HepG2 (cell line): Measurements from ENCODE around the gene MORF4L1.

Experiments used
- ARNT ChIP-seq: fragments of 450-650 bp; IDR thresholded peaks from 2 replicates; pipeline ENCODE4 v1.6.1; 2017
- FOXA1 ChIP-seq, 2 experiments: fragments of 450-650 bp in 1 of 2; sonication (generic) in 1 of 2; formaldehyde crosslinking in 1 of 2; IDR thresholded peaks; 2 replicates each; pipeline versions ENCODE4 v1.4.0 to v1.6.1; 2016 to 2020; ENCODE audit warnings: missing genetic modification reagents in 1 of 2
- HDAC1 ChIP-seq: sonication (generic); formaldehyde crosslinking; IDR thresholded peaks from 2 replicates; pipeline ENCODE4 v1.5.1; 2020; ENCODE audit warnings: mild to moderate bottlenecking, missing genetic modification reagents
- MZF1 ChIP-seq: sonication (generic); formaldehyde crosslinking; IDR thresholded peaks from 2 replicates; pipeline ENCODE4 v1.8.1; 2023; ENCODE audit warnings: mild to moderate bottlenecking, missing genetic modification reagents, borderline replicate concordance
- SYNCRIP ChIP-seq: fragments of 200-400 bp; formaldehyde crosslinking; IDR thresholded peaks from 2 replicates; pipeline ENCODE4 v1.6.1; 2018; ENCODE audit warnings: mild to moderate bottlenecking, low read depth, low read length; ENCODE audit not compliant: insufficient read depth
- TAF1 ChIP-seq: sonication (generic); formaldehyde crosslinking; IDR thresholded peaks from 2 replicates; pipeline ENCODE4 v1.4.0; 2020; ENCODE audit warnings: missing genetic modification reagents
- TAF15 ChIP-seq: fragments of 200-400 bp; formaldehyde crosslinking; IDR thresholded peaks from one replicate; pipeline ENCODE4 v1.6.1; 2018; ENCODE audit warnings: mild to moderate bottlenecking, low read depth, low read length; ENCODE audit not compliant: poor library complexity, severe bottlenecking
- ZKSCAN1 ChIP-seq: fragments of 150-350 bp; IDR thresholded peaks from 2 replicates; pipeline ENCODE4 v1.6.1; 2014; ENCODE audit warnings: low read length
- ZMYM2 ChIP-seq: sonication (generic); formaldehyde crosslinking; IDR thresholded peaks from 2 replicates; pipeline ENCODE4 v1.8.0; 2022; ENCODE audit warnings: mild to moderate bottlenecking, missing genetic modification reagents
- ZSCAN29 ChIP-seq: sonication (generic); formaldehyde crosslinking; conservative IDR thresholded peaks from 2 replicates; pipeline ENCODE4 v1.4.0; 2020; ENCODE audit warnings: mild to moderate bottlenecking, missing genetic modification reagents
- TF ChIP-seq, protein P1 (sequence below): sonication (generic); formaldehyde crosslinking; IDR thresholded peaks from 2 replicates; pipeline ENCODE4 v1.5.0; 2020; ENCODE audit warnings: mild to moderate bottlenecking, missing genetic modification reagents, moderate library complexity

- no peak for TF ChIP-seq FOXA1 (IDR thresholded peaks at IDR 0.05)
- no peak for TF ChIP-seq FOXA1 (CRISPR knock-in tag; IDR thresholded peaks at IDR 0.05)
- TF ChIP-seq TAF15 = no peak
- TF ChIP-seq MZF1 (CRISPR knock-in tag) = no peak
- no peak for TF ChIP-seq ZKSCAN1
- TF ChIP-seq ZSCAN29 (CRISPR knock-in tag) = no peak
- TF ChIP-seq HDAC1 (CRISPR knock-in tag) = no peak
- no peak for TF ChIP-seq ARNT
- TF ChIP-seq, protein P1, sequence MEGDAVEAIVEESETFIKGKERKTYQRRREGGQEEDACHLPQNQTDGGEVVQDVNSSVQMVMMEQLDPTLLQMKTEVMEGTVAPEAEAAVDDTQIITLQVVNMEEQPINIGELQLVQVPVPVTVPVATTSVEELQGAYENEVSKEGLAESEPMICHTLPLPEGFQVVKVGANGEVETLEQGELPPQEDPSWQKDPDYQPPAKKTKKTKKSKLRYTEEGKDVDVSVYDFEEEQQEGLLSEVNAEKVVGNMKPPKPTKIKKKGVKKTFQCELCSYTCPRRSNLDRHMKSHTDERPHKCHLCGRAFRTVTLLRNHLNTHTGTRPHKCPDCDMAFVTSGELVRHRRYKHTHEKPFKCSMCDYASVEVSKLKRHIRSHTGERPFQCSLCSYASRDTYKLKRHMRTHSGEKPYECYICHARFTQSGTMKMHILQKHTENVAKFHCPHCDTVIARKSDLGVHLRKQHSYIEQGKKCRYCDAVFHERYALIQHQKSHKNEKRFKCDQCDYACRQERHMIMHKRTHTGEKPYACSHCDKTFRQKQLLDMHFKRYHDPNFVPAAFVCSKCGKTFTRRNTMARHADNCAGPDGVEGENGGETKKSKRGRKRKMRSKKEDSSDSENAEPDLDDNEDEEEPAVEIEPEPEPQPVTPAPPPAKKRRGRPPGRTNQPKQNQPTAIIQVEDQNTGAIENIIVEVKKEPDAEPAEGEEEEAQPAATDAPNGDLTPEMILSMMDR (CRISPR knock-in tag) = no peak
- no peak for TF ChIP-seq TAF1 (CRISPR knock-in tag)
- TF ChIP-seq ZMYM2 (CRISPR knock-in tag) = no peak
- no peak for TF ChIP-seq SYNCRIP
Measured at GRCh38 chr15:78895471-78895870, 22.8 kb downstream of the MORF4L1 start.
